NCI-H2029 (cell line): ENCODE results near the gene LTV1.

Experiments used
- DNase-seq: peaks from one replicate; lab custom pipeline; 2025; lab: John Stamatoyannopoulos, UW

LTV1 gene

DNA sequence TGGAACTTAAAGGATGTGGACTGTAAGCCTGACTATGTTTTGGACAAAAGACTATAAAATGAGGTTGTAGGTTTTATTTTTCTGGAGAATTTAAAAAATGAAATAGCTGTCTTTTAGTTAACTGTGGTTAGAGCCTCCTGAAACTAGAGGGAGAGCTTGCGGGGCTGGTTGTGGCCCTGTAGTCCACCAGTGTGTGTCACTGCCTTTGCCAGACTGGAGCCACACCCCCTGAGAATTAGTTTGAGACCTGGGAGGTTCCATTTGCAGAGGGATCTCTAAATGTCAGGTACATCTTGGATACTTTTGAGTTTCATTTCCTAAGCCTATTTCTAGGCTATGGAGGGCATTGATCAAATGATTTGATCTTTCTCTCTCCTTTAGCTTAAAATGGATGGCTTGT lies 42.0 kb downstream of the LTV1 start:
- DNase-seq = no peak

- no peak for DNase-seq
Observed at GRCh38 chr6:143894655-143895054, 51.5 kb downstream of the LTV1 start.

DNA sequence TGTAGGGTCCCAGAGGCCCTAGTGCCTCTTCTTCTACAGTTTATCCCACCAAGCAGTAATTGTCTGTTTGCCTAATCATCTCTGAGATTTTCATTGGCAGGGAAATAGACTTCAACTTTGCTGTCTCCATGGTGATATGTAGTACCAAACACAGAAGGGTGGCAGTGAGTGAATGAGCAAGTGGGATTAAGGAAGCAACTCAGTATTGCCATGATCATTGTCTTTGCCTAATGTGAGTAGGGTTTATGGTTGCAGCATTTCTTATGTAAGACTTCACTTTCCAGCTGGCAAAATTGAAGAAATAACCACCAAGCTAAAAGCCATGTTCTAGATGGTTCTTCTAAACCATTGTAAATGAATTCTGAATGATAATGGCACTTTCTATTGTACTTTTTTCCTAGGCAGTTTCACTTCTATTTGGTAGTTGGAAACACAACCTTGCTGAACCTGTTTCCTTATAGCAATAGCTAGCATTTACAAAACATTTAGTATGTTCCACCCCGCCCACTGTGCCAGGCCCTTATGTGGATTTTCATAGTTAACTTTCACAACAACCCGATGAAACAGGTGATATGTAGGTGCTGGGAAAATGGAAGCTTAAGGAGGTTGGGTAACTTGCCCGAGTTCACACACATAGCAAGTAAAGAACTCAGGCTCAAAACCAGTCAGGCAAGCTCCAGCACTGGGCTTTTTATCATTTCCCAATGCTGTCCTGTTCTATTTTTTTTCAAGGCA lies 53.2 kb downstream of the LTV1 start:
- no peak for DNase-seq

DNA sequence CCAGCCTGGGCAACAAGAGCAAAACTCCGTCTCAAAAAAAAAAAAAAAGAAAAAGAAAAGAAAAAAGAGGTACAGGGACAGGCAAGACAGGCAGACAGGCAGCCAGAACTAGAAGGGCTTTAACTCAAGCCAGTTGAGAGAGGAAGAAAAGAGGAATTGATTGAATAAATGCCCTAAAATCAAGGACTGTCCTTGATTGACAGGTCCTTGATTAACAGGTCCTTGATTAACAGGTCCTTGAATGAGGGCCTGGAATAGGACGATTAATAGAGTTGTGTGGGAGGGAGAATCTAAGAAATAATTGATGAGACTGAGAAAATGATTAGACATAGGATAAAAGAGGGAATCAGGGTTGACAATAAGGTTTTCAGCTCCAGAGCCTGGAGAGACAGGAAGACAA lies 57.2 kb downstream of the LTV1 start:
- DNase-seq = no peak

- no peak for DNase-seq
Observed at GRCh38 chr6:143901885-143902750, 59.0 kb downstream of the LTV1 start.

GRCh38 chr6:143902827-143903226 lies 59.7 kb downstream of the LTV1 start:
- DNase-seq = no peak

DNA sequence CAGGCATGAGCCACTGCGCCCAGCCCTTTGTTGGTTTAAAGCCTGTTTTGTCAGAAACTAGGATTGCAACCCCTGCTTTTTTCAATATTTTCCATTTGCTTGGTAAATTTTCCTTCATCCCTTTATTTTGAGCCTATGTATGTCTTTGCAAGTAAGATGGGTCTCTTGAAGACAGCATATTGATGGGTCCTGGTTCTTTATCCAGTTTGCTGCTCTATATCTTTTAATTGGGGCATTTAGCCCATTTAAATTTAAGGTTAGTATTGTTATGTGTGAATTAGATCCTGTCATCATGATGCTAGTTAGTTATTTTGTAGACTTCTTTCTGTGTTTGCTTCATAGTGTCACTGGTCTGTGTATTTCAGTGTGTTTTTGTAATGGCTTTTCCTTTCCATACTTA lies 67.9 kb downstream of the LTV1 start:
- no peak for DNase-seq

DNA sequence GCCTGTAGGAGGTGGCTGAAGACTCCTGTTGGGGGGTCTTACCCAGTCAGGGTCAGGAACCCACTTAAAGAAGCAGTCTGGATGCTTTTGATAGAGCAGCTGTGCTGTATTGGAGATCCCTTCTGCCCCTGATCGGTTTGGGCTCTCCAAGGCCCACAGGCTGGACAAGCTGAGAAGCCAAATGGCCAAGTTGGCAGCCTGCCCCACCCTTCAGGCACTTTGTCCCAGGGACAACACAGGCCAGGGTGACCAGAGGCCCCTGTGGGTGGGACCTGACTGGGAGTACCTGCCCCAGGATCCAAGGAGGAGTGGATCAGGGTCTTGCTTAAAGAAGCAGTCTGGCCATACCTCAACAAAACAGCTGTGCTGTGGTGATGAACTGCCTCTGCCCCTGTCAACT lies 69.5 kb downstream of the LTV1 start:
- DNase-seq = no peak
